Measurements from ENCODE around the gene ZNF610.

GRCh38 chr19:52296400-52296772 lies 39.7 kb upstream of the ZNF610 start:
- no peak for TF ChIP-seq CTCF (conservative IDR thresholded peaks at IDR 0.05; ENCODE audit: low read depth, low read length)
- TF ChIP-seq EZH2 (IDR thresholded peaks at IDR 0.05; ENCODE audit: low read length, unreplicated experiment), result no peak
